GM19438 (cell line): ENCODE measurements around the gene WDFY2.
"Not testable (repeated sequence)": the region's sequence is repeated elsewhere in the genome, so short reads cannot be mapped to it uniquely, and the experiment has no call there.

Source experiments
- ATAC-seq: cut with Tn5 transposase; IDR thresholded peaks from one replicate; pipeline ENCODE4 v1.9.1; 2021; ENCODE audit warnings: low read depth; ENCODE audit not compliant: unreplicated experiment

The WDFY2 gene

GRCh38 chr13:51583875-51584730 lies at the start of gene WDFY2:
Gene WDFY2 (plus strand): TSS chr13:51584462. CDS start chr13:51584688, 226 bp downstream.
- ATAC-seq, result peak; percentile 75

GRCh38 chr13:51538591-51539179 lies 45.6 kb upstream of the WDFY2 start:
- no peak for ATAC-seq

DNA sequence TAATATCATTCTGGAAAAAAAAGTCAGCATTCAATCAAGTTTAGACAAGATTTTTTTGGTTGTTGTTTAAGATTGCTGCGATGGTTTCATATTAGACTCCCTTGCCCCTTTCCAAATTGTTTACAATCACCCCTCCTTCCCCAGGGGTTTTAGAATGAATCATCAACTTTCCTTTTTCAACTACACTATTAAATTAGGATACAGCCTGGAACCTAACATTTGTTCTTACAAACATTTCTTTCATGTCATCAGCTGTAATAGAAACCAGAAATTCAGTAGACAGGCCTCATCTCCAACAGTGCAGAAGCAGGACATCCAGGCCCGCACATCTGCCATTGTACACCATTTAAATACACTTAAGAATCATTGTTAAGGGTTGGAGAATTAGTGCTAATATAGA lies 44.4 kb upstream of the WDFY2 start:
- no peak for ATAC-seq

GRCh38 chr13:51541037-51541436 lies 43.2 kb upstream of the WDFY2 start:
- ATAC-seq, result no peak

DNA sequence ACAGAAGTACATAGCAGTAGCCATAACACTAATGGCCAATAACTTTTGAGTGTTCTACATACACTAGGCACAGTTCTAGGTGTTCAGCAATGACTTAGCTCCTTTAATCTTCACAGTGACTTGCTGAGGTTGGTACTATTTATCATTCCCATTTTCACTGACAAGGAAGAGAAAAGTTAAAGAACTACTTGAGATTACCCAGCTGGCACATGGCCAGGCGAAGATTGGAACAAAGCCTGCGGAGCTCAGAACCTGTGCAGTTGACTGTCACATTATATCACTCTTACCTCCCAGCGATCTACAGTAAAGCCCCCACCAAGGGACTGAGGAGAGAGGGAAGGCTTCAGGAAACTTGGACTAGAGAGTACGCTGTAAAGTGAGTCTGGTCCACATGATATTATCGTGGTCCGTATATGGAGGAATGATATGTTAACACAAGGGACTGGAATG lies 42.4 kb upstream of the WDFY2 start:
- ATAC-seq, result no peak

DNA sequence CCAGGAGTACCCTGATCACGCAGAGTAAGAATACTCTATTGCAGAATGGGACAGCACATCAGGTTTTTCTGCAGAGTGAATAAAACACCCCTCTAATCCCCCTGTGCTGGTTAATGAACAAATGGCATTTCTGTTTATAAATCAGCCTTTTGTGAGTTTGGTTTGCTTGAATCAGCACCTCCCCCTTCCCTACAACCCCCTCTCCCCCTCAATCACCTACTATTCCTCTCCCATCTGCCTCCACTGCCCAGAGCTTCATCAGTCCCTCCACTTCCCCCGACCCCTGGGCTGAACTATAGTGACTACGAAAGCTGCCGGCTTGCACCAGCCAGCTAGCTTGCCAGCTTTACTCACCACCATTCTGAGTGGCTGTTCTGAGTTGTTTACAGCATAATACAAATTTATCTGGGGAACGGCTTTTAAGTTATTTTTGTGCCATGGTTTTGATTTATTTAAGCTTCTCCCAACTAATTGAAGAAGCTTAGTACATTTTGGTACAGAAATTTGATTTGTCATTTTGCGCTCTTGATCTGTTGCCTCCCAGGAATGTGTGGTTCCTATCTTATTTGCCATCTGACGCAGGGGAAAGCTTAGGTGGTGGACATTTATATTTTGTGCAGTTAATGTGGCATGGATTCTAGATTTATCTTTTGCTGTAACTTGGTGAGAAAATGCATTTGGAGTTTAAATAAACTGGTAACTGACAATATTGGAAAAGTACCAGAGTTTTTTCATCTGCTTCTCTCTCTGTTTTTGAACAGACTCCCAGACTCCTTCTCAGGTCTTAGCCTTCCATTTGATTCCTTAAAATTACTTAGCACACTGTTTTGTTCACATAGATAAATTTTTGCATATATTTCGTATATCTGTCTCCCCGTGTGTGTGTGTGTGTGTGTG lies 41.7 kb upstream of the WDFY2 start:
- ATAC-seq, result no peak

DNA sequence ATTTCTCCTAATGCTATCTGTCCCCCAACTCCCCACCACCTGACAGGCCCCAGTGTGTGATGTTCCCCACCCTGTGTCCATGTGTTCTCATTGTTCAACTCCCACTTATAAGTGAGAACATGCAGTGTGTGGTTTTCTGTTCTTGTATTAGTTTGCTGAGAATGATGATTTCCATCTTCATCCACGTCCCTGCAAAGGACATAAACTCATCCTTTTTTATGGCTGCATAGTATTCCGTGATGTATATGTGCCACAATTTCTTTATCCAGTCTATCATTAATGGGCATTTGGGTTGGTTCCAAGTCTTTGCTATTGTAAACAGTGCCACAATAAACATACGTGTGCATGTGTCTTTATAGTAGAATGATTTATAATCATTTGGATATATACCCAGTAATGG lies 38.8 kb upstream of the WDFY2 start:
- not testable (repeated sequence) for ATAC-seq

- no peak for ATAC-seq
Observed at GRCh38 chr13:51547425-51548176, 36.7 kb upstream of the WDFY2 start.

GRCh38 chr13:51549050-51549449 lies 35.2 kb upstream of the WDFY2 start:
- no peak for ATAC-seq

DNA sequence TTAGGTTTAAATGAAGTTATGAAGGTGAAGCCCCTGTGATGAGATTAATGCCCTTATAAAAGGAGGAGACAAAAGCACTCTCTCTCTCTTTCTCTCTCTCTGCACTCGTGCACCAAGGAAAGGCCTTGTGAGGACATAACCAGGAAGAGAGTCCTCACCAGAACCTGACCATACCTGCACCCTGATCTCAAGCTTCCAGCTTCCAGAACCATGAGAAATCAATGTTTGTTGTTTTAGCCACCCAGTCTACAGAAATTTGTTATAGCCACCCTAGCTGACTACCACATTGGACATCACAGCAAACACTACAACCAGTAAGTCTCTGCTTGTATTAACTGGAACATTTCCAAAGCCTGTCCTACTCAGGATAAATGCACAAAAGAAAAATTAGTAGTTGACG lies 34.7 kb upstream of the WDFY2 start:
- ATAC-seq, result no peak

GRCh38 chr13:51550151-51550550 lies 34.1 kb upstream of the WDFY2 start:
- no peak for ATAC-seq

GRCh38 chr13:51551416-51551815 lies 32.8 kb upstream of the WDFY2 start:
- no peak for ATAC-seq

GRCh38 chr13:51552027-51552426 lies 32.2 kb upstream of the WDFY2 start:
- no peak for ATAC-seq

- ATAC-seq, result no peak
Observed at GRCh38 chr13:51553531-51553930, 30.7 kb upstream of the WDFY2 start.

DNA sequence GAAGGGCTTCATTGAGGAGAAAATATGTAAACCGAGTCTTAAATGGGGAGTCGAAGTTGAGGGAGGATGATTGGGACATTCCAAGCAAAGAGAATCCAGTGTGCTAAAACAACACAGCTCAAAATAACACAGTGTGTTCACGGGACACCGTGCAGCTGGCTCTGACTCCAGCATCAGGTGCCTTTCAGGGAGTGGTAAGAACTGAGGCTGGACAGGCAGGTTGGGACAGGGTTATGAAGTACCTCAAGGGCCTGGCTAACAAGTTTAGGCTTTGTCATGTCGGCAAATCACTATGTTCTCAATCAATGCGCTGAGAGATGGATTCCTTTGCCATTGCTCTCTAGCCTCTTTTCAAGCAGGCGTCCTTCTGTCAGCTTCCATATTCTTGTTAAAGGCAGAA lies 27.5 kb upstream of the WDFY2 start:
- ATAC-seq, result no peak

DNA sequence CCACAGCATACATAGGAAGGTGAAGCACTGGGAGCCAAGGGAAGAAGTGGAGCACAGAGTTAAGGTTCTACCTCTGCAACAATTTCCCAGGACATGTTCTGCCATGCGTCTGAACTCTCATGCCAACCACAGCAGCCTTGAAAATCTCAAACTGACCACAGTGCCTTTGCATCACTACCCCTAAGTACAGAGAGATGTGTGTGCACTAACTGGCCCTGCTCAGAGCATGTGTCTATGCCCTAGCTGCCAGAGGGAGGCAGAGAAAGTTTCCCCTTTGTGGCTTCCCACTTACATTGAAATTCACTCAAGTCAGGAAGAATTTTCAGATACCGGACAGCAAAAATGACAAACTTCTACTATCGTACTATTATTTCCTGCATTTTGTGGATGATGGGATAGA lies 26.8 kb upstream of the WDFY2 start:
- ATAC-seq, result no peak

GRCh38 chr13:51557875-51558612 lies 26.2 kb upstream of the WDFY2 start:
- no peak for ATAC-seq

- ATAC-seq, result no peak
Observed at GRCh38 chr13:51559946-51560735, 24.1 kb upstream of the WDFY2 start.
